ENCODE data around the gene RGS3. TPM values are rescaled to one million over a fixed set of nuclear protein-coding genes. Genes with fewer than 3 reads are reported as not detected.

Gene RGS3
- total RNA-seq, 1 donor from 2014 or later, result 187 TPM

- Histone ChIP-seq H3K9me3 (replicated peaks) (no peaks in the 10 kb centered on the region), H3K27me3 (ENCODE audit: low read depth) (no peaks in the 10 kb centered on the region), H3K36me3 (no peaks in the 10 kb centered on the region), H3K4me3 (no peak overlapping the region), H3K27ac (replicated peaks) (no peak overlapping the region), H3K4me1 (peaks cover 37% of the 10 kb centered on the region)
- no peak for DNase-seq
- TF ChIP-seq CTCF (IDR thresholded peaks at IDR 0.05; ENCODE audit: borderline replicate concordance), result no peak
- intact Hi-C loops (cut with micrococcal nuclease), result no loop called here
Measured at GRCh38 chr9:113628621-113629020, 165.1 kb downstream of the RGS3 start.

DNA sequence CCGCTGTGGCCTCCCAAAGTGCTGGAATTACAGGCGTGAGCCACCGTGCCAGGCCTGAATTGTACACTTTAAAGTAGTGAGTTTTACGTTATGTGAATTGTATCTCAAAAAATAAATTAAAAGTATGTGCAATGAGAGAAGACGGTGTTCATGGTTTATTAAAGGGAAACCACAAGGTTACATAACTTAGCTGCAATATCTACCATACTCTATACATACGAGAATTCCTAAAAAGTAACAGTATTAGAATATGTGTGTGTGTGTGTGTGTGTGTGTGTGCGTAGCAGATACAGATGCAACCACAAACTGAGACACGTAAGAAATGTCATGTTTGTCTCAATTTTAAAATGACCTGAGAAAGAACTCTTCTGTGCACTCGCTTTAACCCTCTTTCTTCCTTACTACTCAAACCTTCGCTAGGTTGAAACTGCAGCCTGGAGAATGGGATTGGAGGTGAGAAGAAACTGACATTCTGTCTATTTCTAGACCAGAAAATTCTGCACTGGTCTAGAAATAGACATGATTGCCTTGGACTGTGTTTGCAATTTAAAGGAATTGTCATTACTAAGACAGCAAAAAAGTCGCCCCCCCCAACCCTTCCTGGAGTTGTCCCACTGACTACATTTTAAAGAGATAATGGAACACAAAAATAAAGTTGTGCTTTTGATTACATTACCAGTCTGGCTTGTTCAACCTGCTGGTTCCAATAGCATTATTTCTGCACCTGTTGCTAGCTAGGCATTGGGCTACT is 167.0 kb downstream of the RGS3 start:
- no peak overlapping the region for H3K27ac ChIP-seq (replicated peaks)
- no peaks in the 10 kb centered on the region for H3K9me3 ChIP-seq (replicated peaks)
- no peaks in the 10 kb centered on the region for H3K36me3 ChIP-seq
- no peak for TF ChIP-seq CTCF (IDR thresholded peaks at IDR 0.05; ENCODE audit: borderline replicate concordance)
- no peaks in the 10 kb centered on the region for H3K27me3 ChIP-seq (ENCODE audit: low read depth)
- intact Hi-C loops (cut with micrococcal nuclease), result no loop called here
- H3K4me3 ChIP-seq, result no peak overlapping the region
- no peak for DNase-seq
- peaks cover 35% of the 10 kb centered on the region for H3K4me1 ChIP-seq

DNA sequence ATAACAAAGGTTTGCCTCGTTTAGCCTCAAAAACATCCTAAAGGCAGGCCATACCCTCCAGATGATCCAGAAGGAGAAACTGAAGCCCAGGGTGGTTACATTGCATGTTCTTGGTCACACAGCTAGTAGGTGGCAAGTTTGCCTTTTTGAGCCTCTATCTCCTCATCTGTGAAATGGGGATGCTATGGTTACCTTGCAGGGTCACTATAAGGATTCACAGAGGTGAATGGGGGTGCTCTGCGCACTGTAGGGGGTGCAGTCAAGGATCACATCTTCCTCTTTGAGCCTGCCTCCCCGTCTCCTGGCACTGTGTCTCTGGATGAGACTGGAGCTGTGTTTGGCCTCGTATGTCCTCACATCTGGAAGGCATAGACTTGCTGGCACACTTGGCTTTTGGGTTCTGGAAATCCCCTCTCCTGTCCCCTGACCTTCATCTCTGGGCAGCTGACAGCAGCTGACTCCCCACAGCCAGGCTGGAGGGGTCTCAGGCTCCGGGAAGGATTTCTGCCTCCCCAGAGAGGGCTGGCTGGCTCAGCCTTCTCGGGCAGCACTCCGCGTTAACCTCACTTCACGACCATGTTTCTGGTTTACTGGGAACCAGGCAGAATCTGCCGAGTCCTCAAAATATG is 167.7 kb downstream of the RGS3 start:
- no peak for TF ChIP-seq CTCF (IDR thresholded peaks at IDR 0.05; ENCODE audit: borderline replicate concordance)
- Histone ChIP-seq H3K9me3 (replicated peaks) (no peaks in the 10 kb centered on the region), H3K4me1 (peaks cover 30% of the 10 kb centered on the region), H3K27ac (replicated peaks) (no peak overlapping the region), H3K27me3 (ENCODE audit: low read depth) (no peaks in the 10 kb centered on the region), H3K36me3 (no peaks in the 10 kb centered on the region), H3K4me3 (no peak overlapping the region)
- no peak for DNase-seq
- intact Hi-C loops (cut with micrococcal nuclease), result no loop called here

DNA sequence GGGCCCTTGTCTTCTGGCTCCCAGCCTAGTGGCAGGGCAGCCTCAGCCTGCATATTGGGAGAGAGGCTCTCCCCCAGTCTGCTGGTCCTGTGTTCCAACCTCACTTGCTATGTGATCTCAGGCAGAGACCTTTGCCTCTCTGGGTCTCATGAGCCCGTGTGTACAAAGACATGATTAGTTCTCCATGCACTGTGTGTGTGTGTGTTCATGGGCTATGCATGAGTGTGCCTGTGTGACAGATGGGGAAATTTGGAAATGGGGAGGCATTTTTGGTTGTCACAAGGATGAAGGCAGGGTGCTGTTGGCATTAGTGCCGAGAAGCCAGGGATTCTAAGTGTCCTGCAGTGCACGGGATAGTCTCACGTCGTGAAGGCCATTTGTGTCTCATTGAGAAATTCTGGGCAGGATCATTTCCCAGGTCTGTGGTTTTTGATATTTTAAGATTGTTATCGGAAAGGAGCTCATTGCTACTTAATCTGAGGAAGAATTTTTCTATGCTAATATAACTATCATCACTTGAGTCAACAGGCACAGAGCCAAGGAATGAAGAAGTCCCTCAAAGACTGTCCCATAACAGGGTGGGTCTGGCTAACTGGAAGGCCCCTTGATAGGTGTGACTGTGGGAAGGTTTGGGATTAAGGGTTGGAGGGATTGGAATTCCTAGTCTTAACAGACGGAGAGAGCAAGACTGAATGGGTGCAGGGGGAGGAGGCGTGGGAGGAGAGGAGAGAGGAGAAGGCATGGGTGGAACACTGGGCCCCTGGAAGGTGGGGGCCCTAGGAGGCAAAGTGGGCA is 168.5 kb downstream of the RGS3 start:
- no peak overlapping the region for H3K27ac ChIP-seq (replicated peaks)
- intact Hi-C loops (cut with micrococcal nuclease), result no loop called here

More for the DNA sequence above, 168.5 kb downstream of the RGS3 start:
- no peak for DNase-seq
- peaks cover 21% of the 10 kb centered on the region for H3K4me1 ChIP-seq
- no peak overlapping the region for H3K4me3 ChIP-seq
- no peaks in the 10 kb centered on the region for H3K36me3 ChIP-seq
- H3K9me3 ChIP-seq (replicated peaks), result no peaks in the 10 kb centered on the region
- no peaks in the 10 kb centered on the region for H3K27me3 ChIP-seq (ENCODE audit: low read depth)
- TF ChIP-seq CTCF (IDR thresholded peaks at IDR 0.05; ENCODE audit: borderline replicate concordance), result no peak

Measured in left ventricle myocardium inferior (tissue), 1 donor.